ENCODE measurements around the gene ATG7.

GRCh38 chr3:11584570-11584969, 312.4 kb downstream of the ATG7 start:
- TF ChIP-seq EZH2 (IDR thresholded peaks at IDR 0.05) (no peak), POLR2AphosphoS5 (IDR thresholded peaks at IDR 0.05; ENCODE audit: borderline replicate concordance, low read depth, low read length) (no peak), FOXP2 (optimal IDR thresholded peaks at IDR 0.05; ENCODE audit: control extremely low read depth, extremely low read length, insufficient read depth) (no peak)

Measured in SK-N-MC (cell line).